Thoracic aorta (tissue), 2 donors: ENCODE results near the gene TRIM9. TPM values are rescaled to one million over a fixed set of nuclear protein-coding genes. Genes with fewer than 3 reads are reported as not detected.

ENCODE experiments used
- ATAC-seq: fragments of 150-250 bp; one replicate; pipeline ENCODE4 v1.8.0; 2017; ENCODE audit warnings: low read depth; ENCODE audit not compliant: insufficient number of reproducible peaks, low FRiP score
- DNase-seq: peaks from one replicate; pipeline ENCODE4 v3.0.0-alpha.2; 2020; ENCODE audit warnings: low spot score
- H3K27ac ChIP-seq, 2 donors: fragments of 200-600 bp; sonication (generic); 1 replicate in 1 of 2; 2 replicates in 1 of 2; pipeline ENCODE4 v1.5.1; 2016; ENCODE audit warnings: mild to moderate bottlenecking in 2 of 2, moderate library complexity in 2 of 2
- H3K27me3 ChIP-seq: fragments of 200-600 bp; sonication (generic); replicated peaks from 2 replicates; pipeline ENCODE4 v1.6.0; 2016; ENCODE audit warnings: mild to moderate bottlenecking; ENCODE audit not compliant: insufficient read depth
- H3K36me3 ChIP-seq: fragments of 200-600 bp; sonication (generic); one replicate; pipeline ENCODE4 v1.5.1; 2016
- H3K4me1 ChIP-seq, 2 donors: fragments of 200-600 bp; sonication (generic); 1 replicate in 1 of 2; 2 replicates in 1 of 2; pipeline versions ENCODE4 v1.5.1 to v1.6.0; 2016; ENCODE audit warnings: low read depth in 2 of 2, mild to moderate bottlenecking in 1 of 2; ENCODE audit not compliant: control insufficient read depth in 1 of 2
- H3K4me3 ChIP-seq: fragments of 200-600 bp; sonication (generic); 2 replicates; pipeline ENCODE4 v1.5.1; 2016; ENCODE audit warnings: mild to moderate bottlenecking
- H3K9me3 ChIP-seq: fragments of 200-600 bp; sonication (generic); 2 replicates; pipeline ENCODE4 v1.5.1; 2016
- CTCF ChIP-seq: fragments of 200-600 bp; sonication (generic); IDR thresholded peaks from one replicate; pipeline ENCODE4 v1.5.1; 2019; ENCODE audit warnings: antibody characterized with exemption
- total RNA-seq, 2 donors: library from RNA; depleted of rRNA; stranded (reverse); fragments of >200 nt; gene quantifications; one replicate each; pipeline versions ENCODE4 v1.1.0 to v1.2.3, GENCODE V29; 2016

TRIM9 gene
- total RNA-seq, 2 donors from 2014 or later = 0.41 to 2.1 TPM

DNA sequence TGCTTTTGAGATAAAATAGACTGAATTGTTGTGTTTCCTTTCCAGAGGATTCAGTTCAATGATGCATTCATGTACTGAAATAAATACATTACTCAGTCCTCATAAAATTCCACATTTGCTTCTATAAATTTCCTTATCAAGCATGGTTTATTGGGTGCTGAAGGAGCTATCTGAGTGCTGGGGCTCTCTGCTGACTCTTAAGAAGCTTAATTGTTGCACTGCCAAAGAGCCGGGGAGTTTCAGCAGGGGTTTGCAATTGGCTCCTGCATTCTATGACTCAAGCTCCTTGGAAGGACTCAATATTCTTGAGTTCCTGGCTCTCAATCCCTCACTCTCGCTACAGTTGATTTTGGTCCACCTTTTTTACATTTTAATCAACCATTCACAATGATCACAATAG is 80.8 kb downstream of the TRIM9 start:
- Histone ChIP-seq H3K4me3 (no peak overlapping the region), H3K4me1 (peaks cover 9 to 14% of the 10 kb centered on the region in 2 donors), H3K27me3 (no peaks in the 10 kb centered on the region), H3K9me3 (no peaks in the 10 kb centered on the region), H3K27ac (peak overlapping the region in 1 of 2 donors; percentile 50), H3K36me3 (no peaks in the 10 kb centered on the region)
- no peak for ATAC-seq
- TF ChIP-seq CTCF = no peak
- no peak for DNase-seq

GRCh38 chr14:51012055-51012454 is 82.8 kb downstream of the TRIM9 start:
- peaks cover 13 to 18% of the 10 kb centered on the region in 2 donors for H3K4me1 ChIP-seq
- ATAC-seq (no peak), DNase-seq (no peak)
- no peak overlapping the region for H3K27ac ChIP-seq
- no peak for TF ChIP-seq CTCF
- H3K4me3 ChIP-seq = no peak overlapping the region
- no peaks in the 10 kb centered on the region for H3K27me3 ChIP-seq
- no peaks in the 10 kb centered on the region for H3K36me3 ChIP-seq
- H3K9me3 ChIP-seq = no peaks in the 10 kb centered on the region

DNA sequence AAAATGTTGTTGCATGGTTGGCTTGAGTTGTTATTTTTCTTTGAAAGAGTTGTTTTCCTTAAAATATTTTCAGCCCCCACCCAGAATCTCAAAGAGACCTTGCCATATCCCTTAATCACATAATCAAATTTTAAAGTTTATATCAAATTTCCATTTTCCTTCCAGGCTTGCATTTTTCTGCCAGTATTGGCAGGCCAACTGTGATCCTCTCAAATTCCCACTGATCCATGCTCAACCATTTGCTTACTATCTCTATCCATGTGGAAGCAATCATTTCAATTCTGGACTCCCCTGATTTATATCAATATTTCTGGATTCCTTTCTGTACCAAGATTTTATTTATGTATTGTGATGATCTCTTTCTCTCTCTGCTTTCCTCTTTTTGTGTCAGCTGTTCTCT is 86.5 kb downstream of the TRIM9 start:
- no peaks in the 10 kb centered on the region for H3K27me3 ChIP-seq
- H3K4me1 ChIP-seq = peaks cover 15 to 28% of the 10 kb centered on the region in 2 donors
- ATAC-seq (no peak), DNase-seq (no peak)
- no peak for TF ChIP-seq CTCF
- H3K9me3 ChIP-seq = no peaks in the 10 kb centered on the region
- H3K27ac ChIP-seq = no peak overlapping the region
- H3K4me3 ChIP-seq = no peak overlapping the region
- H3K36me3 ChIP-seq = no peaks in the 10 kb centered on the region

DNA sequence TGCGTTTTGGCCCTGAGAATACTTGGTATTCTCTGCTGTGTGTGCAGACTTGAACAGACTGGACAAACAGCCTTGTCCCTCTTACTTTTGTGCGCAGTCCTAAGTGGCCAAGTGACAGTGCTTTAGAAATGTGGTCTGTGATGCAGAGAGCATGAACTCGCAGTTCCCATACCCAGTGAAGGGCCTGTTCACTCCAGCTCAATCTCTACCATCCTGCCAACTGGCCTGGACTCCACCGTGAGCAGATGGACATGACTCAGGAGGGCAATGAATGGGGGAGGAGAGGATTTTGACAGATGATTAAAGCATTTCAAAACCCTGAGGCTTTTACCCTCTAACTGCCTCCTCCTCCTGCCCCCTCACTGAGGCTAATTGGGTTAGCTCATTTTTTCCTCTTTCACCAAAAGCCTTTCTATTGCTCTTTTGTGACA is 88.1 kb downstream of the TRIM9 start:
- H3K27ac ChIP-seq = no peak overlapping the region
- no peak overlapping the region for H3K4me3 ChIP-seq
- no peaks in the 10 kb centered on the region for H3K9me3 ChIP-seq
- H3K27me3 ChIP-seq = no peaks in the 10 kb centered on the region
- no peaks in the 10 kb centered on the region for H3K36me3 ChIP-seq
- TF ChIP-seq CTCF = no peak
- H3K4me1 ChIP-seq = peaks cover 15 to 28% of the 10 kb centered on the region in 2 donors
- DNase-seq = peak; percentile 33
- peak; percentile 67 for ATAC-seq

DNA sequence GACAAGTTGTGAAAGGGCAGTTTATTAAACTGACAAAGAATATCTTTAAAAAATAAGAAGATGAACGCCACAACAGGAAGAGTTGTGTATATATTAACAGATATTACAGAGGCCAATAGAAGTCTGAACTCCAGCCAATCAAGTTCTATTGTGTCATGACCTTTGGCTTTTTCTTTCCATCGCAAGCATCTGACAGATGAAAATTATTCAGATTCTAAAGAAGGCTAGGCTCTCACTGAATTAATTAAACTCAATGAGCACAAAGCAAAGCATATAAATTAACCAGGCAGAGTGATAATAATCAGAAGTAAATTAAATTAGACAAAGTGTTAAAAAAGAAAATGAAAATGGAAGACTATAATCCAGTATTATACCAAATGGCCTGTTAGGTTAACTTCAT is 88.6 kb downstream of the TRIM9 start:
- Histone ChIP-seq H3K9me3 (no peaks in the 10 kb centered on the region), H3K27me3 (no peaks in the 10 kb centered on the region), H3K4me1 (peaks cover 15 to 28% of the 10 kb centered on the region in 2 donors), H3K27ac (no peak overlapping the region), H3K36me3 (no peaks in the 10 kb centered on the region), H3K4me3 (no peak overlapping the region)
- DNase-seq (no peak), ATAC-seq (no peak)
- no peak for TF ChIP-seq CTCF
